HepG2 (cell line): Measurements from ENCODE around the gene DRD1.

ENCODE experiments used
- EZH2 ChIP-seq: conservative IDR thresholded peaks from 2 replicates; pipeline ENCODE4 v1.6.1; 2012; ENCODE audit warnings: mild to moderate bottlenecking, low read depth, low read length, moderate library complexity
- LCORL ChIP-seq, 2 experiments: fragments of 450-650 bp in 1 of 2; sonication (generic) in 1 of 2; formaldehyde crosslinking in 1 of 2; IDR thresholded peaks; 2 replicates each; pipeline versions ENCODE4 v1.5.0 to v1.6.1; 2017 to 2020; ENCODE audit warnings: antibody characterized with exemption in 1 of 2, missing genetic modification reagents in 1 of 2
- SAFB2 ChIP-seq: sonication (generic); formaldehyde crosslinking; IDR thresholded peaks from 2 replicates; pipeline ENCODE4 v1.5.1; 2020; ENCODE audit warnings: missing genetic modification reagents, low read depth, mild to moderate bottlenecking, borderline replicate concordance
- TCF7 ChIP-seq: sonication (generic); IDR thresholded peaks from 2 replicates; pipeline ENCODE4 v1.6.1; 2016; ENCODE audit warnings: antibody characterized with exemption, low read depth
- TF ChIP-seq, protein P1 (sequence below): sonication (generic); formaldehyde crosslinking; IDR thresholded peaks from 2 replicates; pipeline ENCODE4 v1.5.0; 2020; ENCODE audit warnings: mild to moderate bottlenecking, missing genetic modification reagents, moderate library complexity
- TF ChIP-seq, protein P2 (sequence below): sonication (generic); formaldehyde crosslinking; IDR thresholded peaks from 2 replicates; pipeline ENCODE4 v1.5.1; 2020; ENCODE audit warnings: mild to moderate bottlenecking, missing genetic modification reagents

DNA sequence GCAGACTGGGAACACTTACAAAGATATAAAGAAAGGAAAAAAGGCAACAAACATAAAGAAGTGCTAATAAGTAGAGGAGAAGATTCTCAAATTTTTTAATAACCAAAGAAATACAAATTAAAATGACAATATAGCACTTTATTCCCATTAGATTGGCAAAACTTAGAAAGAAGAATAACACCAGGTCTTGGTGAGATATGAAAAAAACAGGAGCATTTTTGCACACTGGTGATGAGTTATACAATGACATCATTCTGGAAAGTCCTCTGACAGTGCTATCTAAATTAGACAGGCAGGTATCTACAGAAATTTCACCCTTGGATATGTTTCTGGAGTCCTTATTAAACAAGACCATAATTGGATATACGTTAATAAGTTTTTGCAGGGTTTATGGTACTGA is 24.9 kb upstream of the DRD1 start:
- TF ChIP-seq, protein P1, sequence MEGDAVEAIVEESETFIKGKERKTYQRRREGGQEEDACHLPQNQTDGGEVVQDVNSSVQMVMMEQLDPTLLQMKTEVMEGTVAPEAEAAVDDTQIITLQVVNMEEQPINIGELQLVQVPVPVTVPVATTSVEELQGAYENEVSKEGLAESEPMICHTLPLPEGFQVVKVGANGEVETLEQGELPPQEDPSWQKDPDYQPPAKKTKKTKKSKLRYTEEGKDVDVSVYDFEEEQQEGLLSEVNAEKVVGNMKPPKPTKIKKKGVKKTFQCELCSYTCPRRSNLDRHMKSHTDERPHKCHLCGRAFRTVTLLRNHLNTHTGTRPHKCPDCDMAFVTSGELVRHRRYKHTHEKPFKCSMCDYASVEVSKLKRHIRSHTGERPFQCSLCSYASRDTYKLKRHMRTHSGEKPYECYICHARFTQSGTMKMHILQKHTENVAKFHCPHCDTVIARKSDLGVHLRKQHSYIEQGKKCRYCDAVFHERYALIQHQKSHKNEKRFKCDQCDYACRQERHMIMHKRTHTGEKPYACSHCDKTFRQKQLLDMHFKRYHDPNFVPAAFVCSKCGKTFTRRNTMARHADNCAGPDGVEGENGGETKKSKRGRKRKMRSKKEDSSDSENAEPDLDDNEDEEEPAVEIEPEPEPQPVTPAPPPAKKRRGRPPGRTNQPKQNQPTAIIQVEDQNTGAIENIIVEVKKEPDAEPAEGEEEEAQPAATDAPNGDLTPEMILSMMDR (CRISPR knock-in tag) = no peak
- TF ChIP-seq, protein P2, sequence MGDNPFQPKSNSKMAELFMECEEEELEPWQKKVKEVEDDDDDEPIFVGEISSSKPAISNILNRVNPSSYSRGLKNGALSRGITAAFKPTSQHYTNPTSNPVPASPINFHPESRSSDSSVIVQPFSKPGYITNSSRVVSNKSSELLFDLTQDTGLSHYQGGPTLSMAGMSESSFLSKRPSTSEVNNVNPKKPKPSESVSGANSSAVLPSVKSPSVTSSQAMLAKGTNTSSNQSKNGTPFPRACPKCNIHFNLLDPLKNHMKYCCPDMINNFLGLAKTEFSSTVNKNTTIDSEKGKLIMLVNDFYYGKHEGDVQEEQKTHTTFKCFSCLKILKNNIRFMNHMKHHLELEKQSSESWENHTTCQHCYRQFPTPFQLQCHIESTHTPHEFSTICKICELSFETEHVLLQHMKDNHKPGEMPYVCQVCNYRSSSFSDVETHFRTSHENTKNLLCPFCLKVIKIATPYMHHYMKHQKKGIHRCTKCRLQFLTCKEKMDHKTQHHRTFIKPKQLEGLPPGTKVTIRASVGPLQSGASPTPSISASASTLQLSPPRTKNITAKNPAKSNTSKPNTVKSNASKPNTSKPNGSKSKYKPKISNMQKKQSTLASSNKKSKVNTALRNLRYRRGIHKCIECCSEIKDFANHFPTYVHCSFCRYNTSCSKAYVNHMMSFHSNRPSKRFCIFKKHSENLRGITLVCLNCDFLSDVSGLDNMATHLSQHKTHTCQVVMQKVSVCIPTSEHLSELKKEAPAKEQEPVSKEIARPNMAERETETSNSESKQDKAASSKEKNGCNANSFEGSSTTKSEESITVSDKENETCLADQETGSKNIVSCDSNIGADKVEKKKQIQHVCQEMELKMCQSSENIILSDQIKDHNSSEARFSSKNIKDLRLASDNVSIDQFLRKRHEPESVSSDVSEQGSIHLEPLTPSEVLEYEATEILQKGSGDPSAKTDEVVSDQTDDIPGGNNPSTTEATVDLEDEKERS (CRISPR knock-in tag) = no peak
- no peak for TF ChIP-seq EZH2
- TF ChIP-seq TCF7 = no peak
- no peak for TF ChIP-seq SAFB2
- no peak for TF ChIP-seq LCORL (IDR thresholded peaks at IDR 0.05)
- TF ChIP-seq LCORL (CRISPR knock-in tag; IDR thresholded peaks at IDR 0.05) = no peak
